ENCODE results near the gene LRPAP1. TPM values are rescaled to one million over a fixed set of nuclear protein-coding genes. Genes with fewer than 3 reads are reported as not detected.

Gene LRPAP1
- total RNA-seq, 1 donor from 2014 or later, result 68.5 TPM

DNA sequence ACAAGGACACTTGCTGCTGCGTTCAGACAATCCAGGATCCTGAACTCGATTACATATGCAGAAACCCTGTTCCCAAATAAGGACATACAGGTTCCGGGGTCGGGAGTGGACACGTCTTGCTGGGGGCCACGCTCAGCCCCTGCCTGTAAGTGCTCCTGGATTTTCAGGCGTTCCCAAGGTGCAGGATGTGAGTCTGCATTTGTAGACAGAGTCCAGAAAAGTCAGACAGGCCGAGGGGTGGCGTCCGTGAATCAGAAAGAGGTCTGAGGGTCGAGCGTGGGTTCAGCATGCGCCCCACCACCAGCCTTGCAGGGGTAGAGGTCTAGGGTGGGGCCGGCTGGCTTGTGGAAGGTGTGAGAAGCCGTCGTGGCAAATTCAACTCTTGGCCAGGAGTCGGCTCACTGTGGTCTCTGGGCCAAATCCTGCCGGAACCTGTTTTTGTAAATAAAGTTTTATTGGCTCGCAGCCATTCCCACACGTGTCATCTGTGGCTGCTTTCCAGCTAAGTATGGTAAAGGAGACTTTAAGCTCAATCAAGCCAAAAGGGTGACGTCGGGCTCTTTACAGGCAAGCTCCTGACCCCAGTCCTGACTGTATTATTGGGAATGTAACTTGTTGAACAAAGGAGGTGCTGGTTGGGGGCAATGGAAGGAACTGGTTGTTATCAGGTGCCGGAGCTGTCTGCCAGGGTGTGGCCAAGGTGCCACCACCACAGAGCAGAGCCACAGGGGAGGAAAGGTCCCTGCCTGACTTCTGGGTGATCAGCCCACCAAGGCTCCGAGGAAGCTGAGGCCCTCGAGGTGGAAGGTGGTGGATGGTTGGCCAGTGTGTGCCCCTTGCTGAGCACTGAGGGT, 61.8 kb downstream of the LRPAP1 start:
- no peaks in the 10 kb centered on the region for H3K4me1 Mint-ChIP-seq (ENCODE audit: low read depth, unreplicated experiment)
- peaks cover 2% of the 10 kb centered on the region for H3K27me3 Mint-ChIP-seq (ENCODE audit: unreplicated experiment)
- H3K27ac Mint-ChIP-seq (ENCODE audit: unreplicated experiment), result no peak overlapping the region
- H3K9me3 Mint-ChIP-seq (ENCODE audit: unreplicated experiment), result no peaks in the 10 kb centered on the region
- TF ChIP-seq, protein P1, sequence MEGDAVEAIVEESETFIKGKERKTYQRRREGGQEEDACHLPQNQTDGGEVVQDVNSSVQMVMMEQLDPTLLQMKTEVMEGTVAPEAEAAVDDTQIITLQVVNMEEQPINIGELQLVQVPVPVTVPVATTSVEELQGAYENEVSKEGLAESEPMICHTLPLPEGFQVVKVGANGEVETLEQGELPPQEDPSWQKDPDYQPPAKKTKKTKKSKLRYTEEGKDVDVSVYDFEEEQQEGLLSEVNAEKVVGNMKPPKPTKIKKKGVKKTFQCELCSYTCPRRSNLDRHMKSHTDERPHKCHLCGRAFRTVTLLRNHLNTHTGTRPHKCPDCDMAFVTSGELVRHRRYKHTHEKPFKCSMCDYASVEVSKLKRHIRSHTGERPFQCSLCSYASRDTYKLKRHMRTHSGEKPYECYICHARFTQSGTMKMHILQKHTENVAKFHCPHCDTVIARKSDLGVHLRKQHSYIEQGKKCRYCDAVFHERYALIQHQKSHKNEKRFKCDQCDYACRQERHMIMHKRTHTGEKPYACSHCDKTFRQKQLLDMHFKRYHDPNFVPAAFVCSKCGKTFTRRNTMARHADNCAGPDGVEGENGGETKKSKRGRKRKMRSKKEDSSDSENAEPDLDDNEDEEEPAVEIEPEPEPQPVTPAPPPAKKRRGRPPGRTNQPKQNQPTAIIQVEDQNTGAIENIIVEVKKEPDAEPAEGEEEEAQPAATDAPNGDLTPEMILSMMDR (IDR thresholded peaks at IDR 0.05; ENCODE audit: partially characterized antibody, unreplicated experiment), result no peak
- DNase-seq, result peak; percentile 5
- no peaks in the 10 kb centered on the region for H3K36me3 Mint-ChIP-seq (ENCODE audit: unreplicated experiment)
- H3K4me3 Mint-ChIP-seq (ENCODE audit: unreplicated experiment), result no peak overlapping the region

GRCh38 chr4:3469386-3470243, 62.6 kb downstream of the LRPAP1 start:
- Mint-ChIP-seq H3K27ac (ENCODE audit: unreplicated experiment) (no peak overlapping the region), H3K9me3 (ENCODE audit: unreplicated experiment) (no peaks in the 10 kb centered on the region), H3K36me3 (ENCODE audit: unreplicated experiment) (no peaks in the 10 kb centered on the region), H3K4me1 (ENCODE audit: low read depth, unreplicated experiment) (peaks cover 2% of the 10 kb centered on the region), H3K4me3 (ENCODE audit: unreplicated experiment) (no peak overlapping the region), H3K27me3 (ENCODE audit: unreplicated experiment) (no peaks in the 10 kb centered on the region)
- peak; percentile 13 for DNase-seq
- TF ChIP-seq, protein P1 (IDR thresholded peaks at IDR 0.05; ENCODE audit: partially characterized antibody, unreplicated experiment), result no peak

DNA sequence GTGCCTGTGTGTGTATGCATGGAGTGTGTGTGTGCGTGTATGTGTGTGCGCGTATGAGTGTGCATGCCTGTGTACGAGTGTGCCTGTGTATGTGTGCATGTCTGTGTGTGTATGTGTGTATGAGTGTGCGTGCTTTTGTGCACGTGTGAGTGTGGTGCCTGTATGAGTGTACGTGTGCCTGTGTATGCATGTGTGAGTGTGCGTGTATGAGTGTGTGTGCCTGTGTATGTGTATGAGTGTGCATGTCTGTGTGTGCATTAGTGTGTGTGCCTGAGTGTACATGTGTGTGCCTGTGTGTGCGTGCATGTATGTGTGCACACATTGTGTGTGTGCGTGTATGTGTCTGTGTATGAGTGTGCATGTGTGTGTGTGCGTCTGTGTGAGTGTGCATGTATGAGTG, 63.4 kb downstream of the LRPAP1 start:
- Mint-ChIP-seq H3K27ac (ENCODE audit: unreplicated experiment) (no peak overlapping the region), H3K27me3 (ENCODE audit: unreplicated experiment) (no peaks in the 10 kb centered on the region), H3K9me3 (ENCODE audit: unreplicated experiment) (no peaks in the 10 kb centered on the region), H3K4me3 (ENCODE audit: unreplicated experiment) (no peak overlapping the region), H3K36me3 (ENCODE audit: unreplicated experiment) (no peaks in the 10 kb centered on the region), H3K4me1 (ENCODE audit: low read depth, unreplicated experiment) (peaks cover 4% of the 10 kb centered on the region)
- DNase-seq, result no peak
- TF ChIP-seq, protein P1 (IDR thresholded peaks at IDR 0.05; ENCODE audit: partially characterized antibody, unreplicated experiment), result no peak

- Mint-ChIP-seq H3K27me3 (ENCODE audit: unreplicated experiment) (no peaks in the 10 kb centered on the region), H3K4me1 (ENCODE audit: low read depth, unreplicated experiment) (peaks cover 4% of the 10 kb centered on the region), H3K36me3 (ENCODE audit: unreplicated experiment) (no peaks in the 10 kb centered on the region), H3K9me3 (ENCODE audit: unreplicated experiment) (no peaks in the 10 kb centered on the region), H3K4me3 (ENCODE audit: unreplicated experiment) (no peak overlapping the region), H3K27ac (ENCODE audit: unreplicated experiment) (no peak overlapping the region)
- no peak for DNase-seq
- TF ChIP-seq, protein P1 (IDR thresholded peaks at IDR 0.05; ENCODE audit: partially characterized antibody, unreplicated experiment), result no peak
Observed at GRCh38 chr4:3468154-3468553, 64.1 kb downstream of the LRPAP1 start.

Data from glutamatergic neuron (in vitro differentiated cells).